Measurements from ENCODE around the gene RELN.

Gene RELN

GRCh38 chr7:103445228-103446048 lies 544.0 kb downstream of the RELN start:
- DNase-seq, result no peak

- no peak for DNase-seq
Observed at GRCh38 chr7:103439661-103440060, 549.8 kb downstream of the RELN start.

GRCh38 chr7:103437623-103438022 lies 551.8 kb downstream of the RELN start:
- no peak for DNase-seq

- no peak for DNase-seq
Observed at GRCh38 chr7:103432712-103433111, 556.7 kb downstream of the RELN start.

GRCh38 chr7:103425177-103425576 lies 564.3 kb downstream of the RELN start:
- DNase-seq, result no peak

GRCh38 chr7:103423467-103424179 lies 565.8 kb downstream of the RELN start:
- no peak for DNase-seq

Measured in NCI-H1048 (cell line).